ENCODE results near the gene INS. TPM values are rescaled to one million over a fixed set of nuclear protein-coding genes. Genes with fewer than 3 reads are reported as not detected.
A peak's percentile ranks its signal among the peaks of the same experiment; 100 is the strongest.

Gene INS
- total RNA-seq, 1 donor from 2014 or later = not detected

GRCh38 chr11:2136209-2136951, 24.6 kb downstream of the INS start:
- no peaks in the 10 kb centered on the region for H3K36me3 ChIP-seq (ENCODE audit: insufficient read depth, low read length)
- peaks cover 4% of the 10 kb centered on the region for H3K9me3 ChIP-seq (ENCODE audit: insufficient read depth, low read depth, low read length)
- no peak overlapping the region for H3K9ac ChIP-seq (ENCODE audit: low read length)
- H3K27ac ChIP-seq (ENCODE audit: low read depth, low read length) = no peak overlapping the region
- peaks cover 2% of the 10 kb centered on the region for H3K36me3 Mint-ChIP-seq (ENCODE audit: low read depth, unreplicated experiment)
- H3K4me1 ChIP-seq (ENCODE audit: insufficient read depth, low read length) = no peaks in the 10 kb centered on the region
- TF ChIP-seq, protein P1, sequence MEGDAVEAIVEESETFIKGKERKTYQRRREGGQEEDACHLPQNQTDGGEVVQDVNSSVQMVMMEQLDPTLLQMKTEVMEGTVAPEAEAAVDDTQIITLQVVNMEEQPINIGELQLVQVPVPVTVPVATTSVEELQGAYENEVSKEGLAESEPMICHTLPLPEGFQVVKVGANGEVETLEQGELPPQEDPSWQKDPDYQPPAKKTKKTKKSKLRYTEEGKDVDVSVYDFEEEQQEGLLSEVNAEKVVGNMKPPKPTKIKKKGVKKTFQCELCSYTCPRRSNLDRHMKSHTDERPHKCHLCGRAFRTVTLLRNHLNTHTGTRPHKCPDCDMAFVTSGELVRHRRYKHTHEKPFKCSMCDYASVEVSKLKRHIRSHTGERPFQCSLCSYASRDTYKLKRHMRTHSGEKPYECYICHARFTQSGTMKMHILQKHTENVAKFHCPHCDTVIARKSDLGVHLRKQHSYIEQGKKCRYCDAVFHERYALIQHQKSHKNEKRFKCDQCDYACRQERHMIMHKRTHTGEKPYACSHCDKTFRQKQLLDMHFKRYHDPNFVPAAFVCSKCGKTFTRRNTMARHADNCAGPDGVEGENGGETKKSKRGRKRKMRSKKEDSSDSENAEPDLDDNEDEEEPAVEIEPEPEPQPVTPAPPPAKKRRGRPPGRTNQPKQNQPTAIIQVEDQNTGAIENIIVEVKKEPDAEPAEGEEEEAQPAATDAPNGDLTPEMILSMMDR (IDR thresholded peaks at IDR 0.05; ENCODE audit: insufficient read depth, low read depth, low read length) = no peak
- no peak for TF ChIP-seq EZH2 (IDR thresholded peaks at IDR 0.05; ENCODE audit: insufficient read depth, low read length)
- no peaks in the 10 kb centered on the region for H3K9me3 Mint-ChIP-seq (ENCODE audit: unreplicated experiment)
- H3K79me2 ChIP-seq (ENCODE audit: insufficient read depth, low read length) = no peaks in the 10 kb centered on the region
- H2AFZ ChIP-seq (ENCODE audit: low read depth, low read length) = no peak overlapping the region
- H3K27me3 Mint-ChIP-seq (ENCODE audit: low read depth, unreplicated experiment) = peaks cover 27% of the 10 kb centered on the region
- DNase-seq (ENCODE audit: low read depth) = no peak
- peaks cover 6% of the 10 kb centered on the region for H4K20me1 ChIP-seq (ENCODE audit: insufficient read depth, low read length)
- no peak overlapping the region for H3K4me3 Mint-ChIP-seq (ENCODE audit: unreplicated experiment)
- peaks cover 23% of the 10 kb centered on the region for H3K27me3 ChIP-seq (ENCODE audit: insufficient read depth, low read length)
- FAIRE-seq = no peak
- no peak overlapping the region for H3K4me3 ChIP-seq (ENCODE audit: insufficient read depth, low read depth, low read length)
- no peak overlapping the region for H3K27ac Mint-ChIP-seq (ENCODE audit: unreplicated experiment)
- peak overlapping the region; percentile 79 for H3K4me2 ChIP-seq (ENCODE audit: low read length)
- no peaks in the 10 kb centered on the region for H3K4me1 Mint-ChIP-seq (ENCODE audit: low read depth, unreplicated experiment)

GRCh38 chr11:2135648-2136201, 25.3 kb downstream of the INS start:
- TF ChIP-seq EZH2 (IDR thresholded peaks at IDR 0.05; ENCODE audit: insufficient read depth, low read length) = no peak
- Mint-ChIP-seq H3K36me3 (ENCODE audit: low read depth, unreplicated experiment) (peaks cover 2% of the 10 kb centered on the region), H3K27ac (ENCODE audit: unreplicated experiment) (no peak overlapping the region), H3K4me3 (ENCODE audit: unreplicated experiment) (no peak overlapping the region), H3K9me3 (ENCODE audit: unreplicated experiment) (no peaks in the 10 kb centered on the region), H3K4me1 (ENCODE audit: low read depth, unreplicated experiment) (no peaks in the 10 kb centered on the region), H3K27me3 (ENCODE audit: low read depth, unreplicated experiment) (peaks cover 27% of the 10 kb centered on the region)
- DNase-seq (ENCODE audit: low read depth) (no peak), FAIRE-seq (no peak)
- H3K27ac ChIP-seq (ENCODE audit: low read depth, low read length) = no peak overlapping the region
- no peaks in the 10 kb centered on the region for H3K36me3 ChIP-seq (ENCODE audit: insufficient read depth, low read length)
- no peak overlapping the region for H3K4me3 ChIP-seq (ENCODE audit: insufficient read depth, low read depth, low read length)
- peaks cover 3% of the 10 kb centered on the region for H4K20me1 ChIP-seq (ENCODE audit: insufficient read depth, low read length)
- H3K27me3 ChIP-seq (ENCODE audit: insufficient read depth, low read length) = peaks cover 17% of the 10 kb centered on the region
- H3K4me2 ChIP-seq (ENCODE audit: low read length) = no peak overlapping the region
- H3K9ac ChIP-seq (ENCODE audit: low read length) = no peak overlapping the region
- H2AFZ ChIP-seq (ENCODE audit: low read depth, low read length) = no peak overlapping the region
- H3K9me3 ChIP-seq (ENCODE audit: insufficient read depth, low read depth, low read length) = peaks cover 6% of the 10 kb centered on the region
- H3K79me2 ChIP-seq (ENCODE audit: insufficient read depth, low read length) = no peaks in the 10 kb centered on the region
- H3K4me1 ChIP-seq (ENCODE audit: insufficient read depth, low read length) = no peaks in the 10 kb centered on the region

- Mint-ChIP-seq H3K36me3 (ENCODE audit: low read depth, unreplicated experiment) (peaks cover 2% of the 10 kb centered on the region), H3K4me1 (ENCODE audit: low read depth, unreplicated experiment) (no peaks in the 10 kb centered on the region), H3K9me3 (ENCODE audit: unreplicated experiment) (no peaks in the 10 kb centered on the region), H3K27ac (ENCODE audit: unreplicated experiment) (no peak overlapping the region), H3K4me3 (ENCODE audit: unreplicated experiment) (no peak overlapping the region), H3K27me3 (ENCODE audit: low read depth, unreplicated experiment) (peaks cover 26% of the 10 kb centered on the region)
- H2AFZ ChIP-seq (ENCODE audit: low read depth, low read length) = no peak overlapping the region
- H3K4me2 ChIP-seq (ENCODE audit: low read length) = no peak overlapping the region
- H3K4me3 ChIP-seq (ENCODE audit: insufficient read depth, low read depth, low read length) = no peak overlapping the region
- no peak for DNase-seq (ENCODE audit: low read depth)
- H3K79me2 ChIP-seq (ENCODE audit: insufficient read depth, low read length) = no peaks in the 10 kb centered on the region
- H4K20me1 ChIP-seq (ENCODE audit: insufficient read depth, low read length) = peaks cover 3% of the 10 kb centered on the region
- H3K4me1 ChIP-seq (ENCODE audit: insufficient read depth, low read length) = no peaks in the 10 kb centered on the region
- H3K9ac ChIP-seq (ENCODE audit: low read length) = no peak overlapping the region
- H3K27ac ChIP-seq (ENCODE audit: low read depth, low read length) = no peak overlapping the region
- no peaks in the 10 kb centered on the region for H3K36me3 ChIP-seq (ENCODE audit: insufficient read depth, low read length)
- TF ChIP-seq, protein P1 (IDR thresholded peaks at IDR 0.05; ENCODE audit: insufficient read depth, low read depth, low read length) = no peak
- TF ChIP-seq EZH2 (IDR thresholded peaks at IDR 0.05; ENCODE audit: insufficient read depth, low read length) = no peak
- H3K9me3 ChIP-seq (ENCODE audit: insufficient read depth, low read depth, low read length) = peaks cover 6% of the 10 kb centered on the region
- H3K27me3 ChIP-seq (ENCODE audit: insufficient read depth, low read length) = peaks cover 16% of the 10 kb centered on the region
- FAIRE-seq = no peak
Observed at GRCh38 chr11:2135018-2135569, 25.9 kb downstream of the INS start.
